HepG2 (cell line): ENCODE measurements around the gene NT5C3B. TPM values are rescaled to one million over a fixed set of nuclear protein-coding genes. Genes with fewer than 3 reads are reported as not detected.

ENCODE experiments used
- ATAC-seq: fragments of 200-7000 bp; cut with Tn5 transposase; 3 replicates; pipeline ENCODE4 v1.9.1; 2020; ENCODE audit warnings: mild to moderate bottlenecking, moderate library complexity
- BruUV-seq: library from RNA; stranded (reverse); fragments of 400-500 nt; replicated peaks from 2 replicates; lab custom pipeline; 2021; lab: Mats Ljungman, UMichigan
- CTCF ChIA-PET: fragments of 300-600 bp; formaldehyde crosslinking; extraction: SDS; loops from one replicate; lab custom pipeline; 2021; ENCODE audit warnings: low total read pairs, inconsistent platforms, low intra/inter-chr PET ratio; lab: Yijun Ruan, JAX
- POLR2A ChIA-PET: fragments of 350-600 bp; sonication (Branson Sonifier 250); formaldehyde crosslinking; loops from one replicate; lab custom pipeline; 2020; ENCODE audit warnings: antibody characterized with exemption, inconsistent platforms; lab: Yijun Ruan, JAX
- DNase-seq: peaks from one replicate; pipeline ENCODE4 v3.0.0-alpha.2; 2015; ENCODE audit warnings: low spot score
- FAIRE-seq: peaks from 3 replicates; lab custom pipeline; 2011; peaks lifted over from hg19 to GRCh38; lab: Jason Lieb, UNC
- H2AFZ ChIP-seq: one replicate; pipeline ENCODE4 v1.6.1; 2011; ENCODE audit warnings: low read length, inconsistent platforms
- H3K27ac ChIP-seq: fragments of 300-600 bp; 3 replicates; pipeline ENCODE4 v1.8.0; 2011; ENCODE audit warnings: mixed run types, mild to moderate bottlenecking, mixed read lengths, low read length, inconsistent platforms; ENCODE audit not compliant: insufficient read depth; ENCODE audit errors: extremely low read length
- H3K27me3 ChIP-seq, 2 experiments: fragments of 200-600 bp in 1 of 2; 2 replicates in 1 of 2; 3 replicates in 1 of 2; pipeline versions ENCODE4 v1.6.0 to v1.8.0; 2011; ENCODE audit warnings: low read length in 2 of 2, mild to moderate bottlenecking in 2 of 2, moderate library complexity in 2 of 2, inconsistent platforms in 1 of 2; ENCODE audit not compliant: insufficient read depth in 2 of 2, control insufficient read depth in 1 of 2
- H3K36me3 ChIP-seq, 2 experiments: fragments of 200-600 bp in 1 of 2; replicated peaks in 1 of 2; 2 replicates in 1 of 2; 3 replicates in 1 of 2; pipeline versions ENCODE4 v1.5.1 to v1.8.0; 2011; ENCODE audit warnings: low read length in 2 of 2, inconsistent platforms in 1 of 2; ENCODE audit not compliant: insufficient read depth in 2 of 2, control insufficient read depth in 1 of 2
- H3K4me1 ChIP-seq: 2 replicates; pipeline ENCODE4 v1.5.1; 2012; ENCODE audit warnings: low read length, inconsistent platforms; ENCODE audit not compliant: insufficient read depth
- H3K4me2 ChIP-seq: 2 replicates; pipeline ENCODE4 v1.6.0; 2011; ENCODE audit warnings: low read depth, low read length, inconsistent platforms
- H3K4me3 ChIP-seq, 3 experiments: fragments of 200-600 bp in 1 of 3; sonication (generic), shearing (Covaris generic) in 1 of 3; replicated peaks in 1 of 3; 2 replicates each; pipeline ENCODE4 v1.5.1; 2011 to 2016; ENCODE audit warnings: low read length in 3 of 3, inconsistent platforms in 2 of 3, low read depth in 2 of 3, mild to moderate bottlenecking in 2 of 3, control low read depth in 1 of 3, mixed read lengths in 1 of 3; ENCODE audit not compliant: insufficient read depth in 1 of 3
- H3K79me2 ChIP-seq: one replicate; pipeline ENCODE4 v1.6.1; 2011; ENCODE audit warnings: low read length, inconsistent platforms; ENCODE audit not compliant: insufficient read depth
- H3K9ac ChIP-seq: 2 replicates; pipeline ENCODE4 v1.6.0; 2011; ENCODE audit warnings: mild to moderate bottlenecking, low read depth, low read length, inconsistent platforms; ENCODE audit not compliant: insufficient read depth
- H3K9me3 ChIP-seq: 2 replicates; pipeline ENCODE4 v1.5.1; 2012; ENCODE audit warnings: mild to moderate bottlenecking, low read length
- H4K20me1 ChIP-seq: 2 replicates; pipeline ENCODE4 v1.6.0; 2011; ENCODE audit warnings: inconsistent platforms, mild to moderate bottlenecking, low read length, moderate library complexity; ENCODE audit not compliant: insufficient read depth
- CC2D1A ChIP-seq: sonication (generic); formaldehyde crosslinking; IDR thresholded peaks from 2 replicates; pipeline ENCODE4 v1.8.1; 2023; ENCODE audit warnings: mild to moderate bottlenecking, missing genetic modification reagents
- CENPT ChIP-seq: sonication (generic); formaldehyde crosslinking; IDR thresholded peaks from 2 replicates; pipeline ENCODE4 v1.8.0; 2022; ENCODE audit warnings: low read depth, mild to moderate bottlenecking, moderate library complexity, missing genetic modification reagents
- ELF4 ChIP-seq: sonication (generic); formaldehyde crosslinking; IDR thresholded peaks from 2 replicates; pipeline ENCODE4 v1.5.0; 2020; ENCODE audit warnings: missing genetic modification reagents, mild to moderate bottlenecking, moderate library complexity, borderline replicate concordance
- HMGA1 ChIP-seq: sonication (generic); formaldehyde crosslinking; conservative IDR thresholded peaks from 2 replicates; pipeline ENCODE4 v1.4.0; 2020; ENCODE audit warnings: missing genetic modification reagents
- RFX3 ChIP-seq: IDR thresholded peaks from 2 replicates; pipeline ENCODE4 v1.6.1; 2016; ENCODE audit warnings: missing biosample characterization, missing genetic modification reagents
- SAFB2 ChIP-seq: sonication (generic); formaldehyde crosslinking; IDR thresholded peaks from 2 replicates; pipeline ENCODE4 v1.5.1; 2020; ENCODE audit warnings: missing genetic modification reagents, low read depth, mild to moderate bottlenecking, borderline replicate concordance
- SP1 ChIP-seq, 2 experiments: fragments of 450-650 bp in 1 of 2; sonication (generic) in 1 of 2; formaldehyde crosslinking in 1 of 2; IDR thresholded peaks; 2 replicates each; pipeline versions ENCODE4 v1.4.0 to v1.6.1; 2016 to 2020; ENCODE audit warnings: missing genetic modification reagents in 1 of 2
- TEAD3 ChIP-seq: optimal IDR thresholded peaks from 2 replicates; pipeline ENCODE3; 2016; ENCODE audit warnings: borderline replicate concordance
- ZNF138 ChIP-seq: sonication (generic); formaldehyde crosslinking; IDR thresholded peaks from 2 replicates; pipeline ENCODE4 v1.5.0; 2020; ENCODE audit warnings: mild to moderate bottlenecking, low read depth, missing genetic modification reagents
- ZNF143 ChIP-seq: sonication (generic); formaldehyde crosslinking; IDR thresholded peaks from 2 replicates; pipeline ENCODE4 v1.4.0; 2020; ENCODE audit warnings: missing genetic modification reagents
- ZNF619 ChIP-seq: sonication (generic); formaldehyde crosslinking; IDR thresholded peaks from 2 replicates; pipeline ENCODE4 v1.4.0; 2020; ENCODE audit warnings: mild to moderate bottlenecking, missing genetic modification reagents
- WGBS: methylation state at CpG from one replicate; pipeline ENCODE4 v1.1.6; 2017; ENCODE audit warnings: low lambda C conversion rate; 5-methylcytosine and 5-hydroxymethylcytosine counted together
- in situ Hi-C: cut with HindIII; loops from 2 replicates; pipeline ENCODE4 v1.10.0; 2017; ENCODE audit warnings: low pct_unique_long_range_greater_than_20kb; ENCODE audit not compliant: extremely low pct_ligation_motif_present
- intact Hi-C: fragments of 100-400 bp; cut with micrococcal nuclease; formaldehyde crosslinking; loops from one replicate; pipeline ENCODE4 v1.10.0; 2022; ENCODE audit not compliant: unreplicated experiment
- polyA plus RNA-seq, 8 experiments: library from polyadenylated mRNA; depleted of rRNA in 3 of 8; stranded (reverse) in 7 of 8; unstranded in 1 of 8; fragments of >200 nt; fragmentation: Illumina TruSeq in 4 of 8; extraction: Trizol in 4 of 8; gene quantifications; 2 replicates each; pipeline versions ENCODE4 v1.2.1 to v1.2.3, GENCODE V29; 2011 to 2016; ENCODE audit warnings: low read depth in 4 of 8, missing spikeins in 1 of 8, mixed read lengths in 1 of 8; ENCODE audit not compliant: insufficient read depth in 1 of 8
- total RNA-seq, 5 experiments: library from RNA; depleted of rRNA; stranded (reverse); fragments of >200 nt; fragmentation: Illumina TruSeq; extraction: Trizol; gene quantifications; 2 replicates each; pipeline ENCODE4 v1.2.3, GENCODE V29; 2016; ENCODE audit warnings: low read depth in 1 of 5
- TF ChIP-seq, protein P1 (sequence below): sonication (generic); formaldehyde crosslinking; IDR thresholded peaks from 2 replicates; pipeline ENCODE4 v1.4.0; 2020; ENCODE audit warnings: mild to moderate bottlenecking, missing genetic modification reagents

Gene NT5C3B
- total and polyA plus RNA-seq, 2 of the 13 experiments (the other 11 are each of a cell fraction or from before 2014, with no cell fraction given), result 104 to 126 TPM

DNA sequence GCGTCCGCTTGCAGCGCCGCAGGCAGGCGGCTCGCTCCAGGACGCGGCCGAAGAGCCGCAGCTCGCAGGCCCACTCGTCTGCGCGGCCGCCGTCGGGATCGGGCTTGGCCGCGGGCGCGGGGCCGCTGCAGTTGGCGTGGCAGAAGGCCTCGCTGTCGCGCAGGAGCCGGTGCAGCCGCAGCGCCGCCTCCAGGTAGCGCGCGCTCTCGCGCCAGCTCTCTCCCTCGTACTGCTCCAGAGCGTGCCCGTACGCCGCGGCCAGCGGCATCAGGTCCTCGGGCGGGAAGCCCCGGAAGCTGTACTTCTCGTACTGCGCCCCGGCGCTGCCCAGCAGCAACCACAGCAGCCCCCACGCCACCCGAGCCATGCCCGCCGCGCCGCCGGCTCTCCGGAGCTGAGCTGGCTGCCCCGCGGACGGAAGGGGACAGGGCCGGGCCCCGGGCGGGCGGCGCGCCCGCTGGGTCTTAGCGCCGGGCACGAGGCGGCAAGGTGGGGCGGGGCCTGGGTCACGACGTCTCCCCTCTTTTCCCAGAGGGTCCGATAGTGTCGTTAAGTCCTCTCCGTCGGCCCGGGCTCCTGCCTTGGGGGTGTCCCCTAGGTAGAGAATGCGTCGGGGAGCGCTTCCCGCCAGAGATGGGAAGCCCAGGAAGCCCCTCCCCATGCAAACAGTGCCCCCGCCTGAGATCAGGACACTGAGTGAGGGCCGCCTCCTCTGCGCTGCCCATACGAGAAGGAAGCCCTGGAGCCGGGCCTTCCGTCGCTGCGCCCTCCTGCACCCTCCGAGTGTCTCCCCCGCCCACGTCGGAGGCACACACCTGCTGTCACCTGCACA lies 24.3 kb downstream of the NT5C3B start, which contains the start of gene P3H4:
Gene P3H4 (minus strand): TSS at position 401 of the 832 bp plus-strand sequence. CDS start 34 bp downstream, at position 367.
- ATAC-seq (peak; percentile 80), FAIRE-seq (no peak), DNase-seq (peak; percentile 60)
- Histone ChIP-seq H2AFZ (no peak within 1 kb of the TSS), H3K4me2 (peak within 1 kb of the TSS; percentile 94), H3K79me2 (peaks cover 42% of the 10 kb centered on the region), H3K4me1 (peaks cover 60% of the 10 kb centered on the region), H3K27me3 (no peaks in the 10 kb centered on the region; a peak in 1 of 5 replicates), H3K36me3 (peaks cover 6 to 8% of the 10 kb centered on the region in 2 experiments; a peak in 1 of 5 replicates), H4K20me1 (no peaks in the 10 kb centered on the region), H3K9me3 (no peaks in the 10 kb centered on the region), H3K9ac (peak within 1 kb of the TSS; percentile 88), H3K4me3 (peak within 1 kb of the TSS; percentile 83 to 88 (median 87)), H3K27ac (peak within 1 kb of the TSS; percentile 82)
- WGBS, result 0% methylated on average over 23 of the region's 96 CpGs
- in situ Hi-C loops, result no loop called here
- POLR2A ChIA-PET, result interaction anchor here (0.8 to 3.9 kb wide), 25 partner anchors 10 to 191 kb away, joined by 3 to 22 read pairs (median 7); partner anchors contain the start of genes ACLY, EIF1, HAP1 and JUP
- intact Hi-C loops, result loop anchor here (5.0 to 10.0 kb wide), 2 partner anchors 53 to 146 kb away; partner anchors contain the start of gene KLHL11
- TSS peak; percentile 50 for BruUV-seq
- CTCF ChIA-PET, result interaction anchor here (2.6 kb wide), 1 partner anchor 74 kb away, joined by 14 read pairs; no protein-coding TSS in a partner anchor
- no peak for TF ChIP-seq ZNF143 (CRISPR knock-in tag)
- TF ChIP-seq SP1 (IDR thresholded peaks at IDR 0.05), result no peak
- peak; percentile 69; the same call in 1 of the 2 replicates for TF ChIP-seq SP1 (CRISPR knock-in tag; IDR thresholded peaks at IDR 0.05)
- no peak for TF ChIP-seq ZNF619
- TF ChIP-seq, protein P1, sequence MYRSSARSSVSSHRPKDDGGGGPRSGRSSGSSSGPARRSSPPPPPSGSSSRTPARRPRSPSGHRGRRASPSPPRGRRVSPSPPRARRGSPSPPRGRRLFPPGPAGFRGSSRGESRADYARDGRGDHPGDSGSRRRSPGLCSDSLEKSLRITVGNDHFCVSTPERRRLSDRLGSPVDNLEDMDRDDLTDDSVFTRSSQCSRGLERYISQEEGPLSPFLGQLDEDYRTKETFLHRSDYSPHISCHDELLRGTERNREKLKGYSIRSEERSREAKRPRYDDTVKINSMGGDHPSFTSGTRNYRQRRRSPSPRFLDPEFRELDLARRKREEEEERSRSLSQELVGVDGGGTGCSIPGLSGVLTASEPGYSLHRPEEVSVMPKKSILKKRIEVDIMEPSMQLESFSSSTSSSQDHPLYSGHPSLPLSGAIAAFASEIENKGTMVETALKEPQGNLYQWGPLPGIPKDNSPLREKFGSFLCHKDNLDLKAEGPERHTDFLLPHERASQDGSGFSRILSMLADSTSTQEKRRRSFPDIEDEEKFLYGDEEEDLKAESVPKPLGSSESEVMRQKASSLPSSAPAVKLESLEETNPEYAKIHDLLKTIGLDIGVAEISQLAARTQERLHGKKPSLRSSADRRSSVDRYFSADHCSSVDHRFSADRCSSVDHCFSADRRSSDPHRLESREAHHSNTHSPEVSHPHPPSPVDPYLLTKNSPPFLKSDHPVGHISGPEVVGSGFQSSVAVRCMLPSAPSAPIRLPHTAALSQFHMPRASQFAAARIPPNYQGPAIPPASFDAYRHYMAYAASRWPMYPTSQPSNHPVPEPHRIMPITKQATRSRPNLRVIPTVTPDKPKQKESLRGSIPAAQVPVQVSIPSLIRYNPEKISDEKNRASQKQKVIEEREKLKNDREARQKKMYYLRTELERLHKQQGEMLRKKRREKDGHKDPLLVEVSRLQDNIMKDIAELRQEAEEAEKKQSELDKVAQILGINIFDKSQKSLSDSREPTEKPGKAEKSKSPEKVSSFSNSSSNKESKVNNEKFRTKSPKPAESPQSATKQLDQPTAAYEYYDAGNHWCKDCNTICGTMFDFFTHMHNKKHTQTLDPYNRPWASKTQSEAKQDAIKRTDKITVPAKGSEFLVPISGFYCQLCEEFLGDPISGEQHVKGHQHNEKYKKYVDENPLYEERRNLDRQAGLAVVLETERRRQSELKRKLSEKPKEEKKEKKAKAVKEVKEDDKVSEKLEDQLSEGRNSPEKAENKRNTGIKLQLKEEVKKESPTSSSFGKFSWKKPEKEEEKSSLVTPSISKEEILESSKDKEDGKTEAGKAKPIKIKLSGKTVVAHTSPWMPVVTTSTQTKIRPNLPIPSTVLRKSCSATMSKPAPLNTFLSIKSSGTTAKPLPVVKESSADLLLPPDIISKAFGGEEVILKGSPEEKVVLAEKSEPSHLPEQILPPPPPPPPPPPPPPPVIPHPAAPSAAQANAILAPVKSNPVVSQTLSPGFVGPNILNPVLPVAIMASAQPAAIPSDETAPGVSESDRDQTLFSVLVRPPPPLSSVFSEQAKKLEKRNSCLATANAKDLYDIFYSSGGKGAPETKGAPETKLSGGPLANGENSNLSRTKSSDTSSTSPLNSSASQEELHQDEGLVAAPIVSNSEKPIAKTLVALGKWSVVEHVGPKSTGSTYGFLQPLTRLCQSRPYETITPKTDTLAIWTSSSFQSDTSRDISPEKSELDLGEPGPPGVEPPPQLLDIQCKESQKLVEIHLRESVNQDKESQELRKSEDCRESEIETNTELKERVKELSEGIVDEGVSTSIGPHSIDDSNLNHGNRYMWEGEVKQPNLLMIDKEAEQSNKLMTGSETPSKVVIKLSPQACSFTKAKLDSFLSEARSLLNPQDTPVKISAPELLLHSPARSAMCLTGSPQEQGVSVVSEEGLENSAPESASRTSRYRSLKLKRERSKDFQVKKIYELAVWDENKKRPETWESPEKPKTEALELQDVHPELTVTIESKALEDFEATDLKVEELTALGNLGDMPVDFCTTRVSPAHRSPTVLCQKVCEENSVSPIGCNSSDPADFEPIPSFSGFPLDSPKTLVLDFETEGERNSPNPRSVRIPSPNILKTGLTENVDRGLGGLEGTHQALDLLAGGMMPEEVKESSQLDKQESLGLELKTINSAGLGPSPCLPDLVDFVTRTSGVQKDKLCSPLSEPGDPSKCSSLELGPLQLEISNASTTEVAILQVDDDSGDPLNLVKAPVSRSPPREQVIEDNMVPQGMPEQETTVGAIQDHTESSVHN (CRISPR knock-in tag), result peak; percentile 40; the same call in 1 of the 2 replicates
- peak; percentile 85; the same call in 1 of the 2 replicates for TF ChIP-seq ZNF138
- TF ChIP-seq CENPT (CRISPR knock-in tag), result no peak; the same call in 1 of the 2 replicates
- TF ChIP-seq TEAD3 (CRISPR knock-in tag), result no peak
- TF ChIP-seq ELF4 (CRISPR knock-in tag), result 0 out of 2 replicates have a peak, but pooled peaks have one; percentile 61
- TF ChIP-seq HMGA1, result no peak
- no peak; the same call in 1 of the 2 replicates for TF ChIP-seq SAFB2 (CRISPR knock-in tag)
- TF ChIP-seq CC2D1A (CRISPR knock-in tag), result no peak
- TF ChIP-seq RFX3 (CRISPR knock-in tag), result no peak
